ENCODE results near the gene CSGALNACT2. TPM values are rescaled to one million over a fixed set of nuclear protein-coding genes. Genes with fewer than 3 reads are reported as not detected.
"Not testable (repeated sequence)": the region's sequence is repeated elsewhere in the genome, so short reads cannot be mapped to it uniquely, and the experiment has no call there.

The CSGALNACT2 gene
- total RNA-seq, 2 experiments from 2014 or later: 25.6 to 27.1 TPM

DNA sequence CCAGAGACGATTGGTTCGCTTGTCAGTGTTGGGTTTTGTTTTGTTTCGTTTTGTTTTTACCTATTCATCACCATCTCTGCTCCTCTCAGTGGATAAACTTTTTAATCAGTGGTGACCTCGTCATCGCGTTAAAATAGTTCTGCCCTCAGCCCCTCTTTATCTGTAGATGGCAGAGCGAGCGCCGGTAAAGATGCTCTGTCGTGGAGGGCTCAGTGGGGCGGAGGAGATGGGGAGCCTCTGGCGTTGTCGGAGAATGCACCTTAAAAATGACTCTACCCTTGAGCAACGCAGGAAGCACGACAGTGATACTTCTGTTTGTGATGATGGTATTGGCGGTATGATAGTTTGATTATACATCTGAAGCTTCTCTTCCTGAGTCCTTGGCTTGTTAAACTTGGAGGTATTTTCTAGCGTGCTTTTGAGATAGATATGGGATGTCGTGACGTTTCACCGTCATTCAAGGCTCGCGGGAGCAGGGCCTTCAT, 554 bp downstream of the CSGALNACT2 start:
- peak overlapping the region; percentile 99 for H3K27ac Mint-ChIP-seq
- peak; percentile 82 for DNase-seq
- CTCF ChIA-PET: interaction anchor here (0.6 to 1.9 kb wide), 3 partner anchors 18 to 273 kb away, joined by 4 to 5 read pairs (median 4); no protein-coding TSS in a partner anchor
- H3K4me3 Mint-ChIP-seq: peak overlapping the region; percentile 97
- H3K27me3 Mint-ChIP-seq (ENCODE audit: low read depth): no peaks in the 10 kb centered on the region
- no peaks in the 10 kb centered on the region for H3K9me3 Mint-ChIP-seq
- H3K36me3 Mint-ChIP-seq (ENCODE audit: low read depth): peaks cover 11% of the 10 kb centered on the region
- intact Hi-C loops (cut with micrococcal nuclease): loop anchor here (1.0 to 10.0 kb wide), 8 partner anchors 64 to 676 kb away; partner anchors contain the start of gene ZNF33B
- peaks cover 57% of the 10 kb centered on the region for H3K4me1 Mint-ChIP-seq (ENCODE audit: low read depth)

DNA sequence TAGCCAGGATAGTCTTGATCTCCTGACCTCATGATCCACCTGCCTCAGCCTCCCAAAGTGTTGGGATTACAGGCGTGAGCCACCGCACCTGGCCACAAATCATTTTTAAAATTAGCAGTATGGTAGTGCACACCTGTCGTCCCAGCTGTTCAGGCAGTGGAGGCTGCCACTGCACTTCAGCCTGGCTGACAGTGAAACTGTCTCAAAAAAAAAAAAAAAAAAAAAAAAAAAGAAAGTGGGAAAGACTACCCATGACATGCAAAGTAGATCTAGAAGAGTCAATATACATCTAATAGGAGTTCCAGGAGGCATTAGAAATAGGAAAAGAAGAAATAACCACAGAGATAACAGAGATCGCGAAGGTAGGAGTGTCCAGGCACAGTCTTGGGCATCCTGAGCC, 3.2 kb downstream of the CSGALNACT2 start:
- Mint-ChIP-seq H3K27ac (no peak overlapping the region), H3K9me3 (no peaks in the 10 kb centered on the region), H3K4me1 (ENCODE audit: low read depth) (peaks cover 74% of the 10 kb centered on the region), H3K4me3 (no peak overlapping the region), H3K27me3 (ENCODE audit: low read depth) (no peaks in the 10 kb centered on the region), H3K36me3 (ENCODE audit: low read depth) (peaks cover 11% of the 10 kb centered on the region)
- DNase-seq: no peak
- CTCF ChIA-PET: no interaction called here
- intact Hi-C loops (cut with micrococcal nuclease): no loop called here

GRCh38 chr10:43145311-43145710, 7.1 kb downstream of the CSGALNACT2 start:
- intact Hi-C loops (cut with micrococcal nuclease): no loop called here
- no peaks in the 10 kb centered on the region for H3K27me3 Mint-ChIP-seq (ENCODE audit: low read depth)
- no peak for DNase-seq
- no peak overlapping the region for H3K27ac Mint-ChIP-seq
- no peak overlapping the region for H3K4me3 Mint-ChIP-seq
- peaks cover 7% of the 10 kb centered on the region for H3K9me3 Mint-ChIP-seq
- CTCF ChIA-PET: interaction anchor here (0.6 kb wide), 1 partner anchor 74 kb away, joined by 3 read pairs; no protein-coding TSS in a partner anchor
- H3K4me1 Mint-ChIP-seq (ENCODE audit: low read depth): peaks cover 71% of the 10 kb centered on the region
- H3K36me3 Mint-ChIP-seq (ENCODE audit: low read depth): peaks cover 18% of the 10 kb centered on the region

- H3K9me3 Mint-ChIP-seq; DNase-seq; H3K27ac Mint-ChIP-seq; H3K4me3 Mint-ChIP-seq; intact Hi-C loops (cut with micrococcal nuclease); CTCF ChIA-PET; H3K27me3 Mint-ChIP-seq (ENCODE audit: low read depth): not testable (repeated sequence)
- H3K4me1 Mint-ChIP-seq (ENCODE audit: low read depth): peaks cover 72% of the 10 kb centered on the region
- H3K36me3 Mint-ChIP-seq (ENCODE audit: low read depth): peaks cover 16% of the 10 kb centered on the region
Observed at GRCh38 chr10:43145936-43146335, 7.7 kb downstream of the CSGALNACT2 start.

GRCh38 chr10:43151371-43151770, 13.1 kb downstream of the CSGALNACT2 start:
- H3K27me3 Mint-ChIP-seq (ENCODE audit: low read depth): no peaks in the 10 kb centered on the region
- H3K4me3 Mint-ChIP-seq: no peak overlapping the region
- H3K27ac Mint-ChIP-seq: no peak overlapping the region
- intact Hi-C loops (cut with micrococcal nuclease): no loop called here
- CTCF ChIA-PET: interaction anchor here (1.2 to 1.7 kb wide), 2 partner anchors 30 to 51 kb away, joined by 3 to 6 read pairs; no protein-coding TSS in a partner anchor
- no peak for DNase-seq
- H3K4me1 Mint-ChIP-seq (ENCODE audit: low read depth): peaks cover 58% of the 10 kb centered on the region
- peaks cover 13% of the 10 kb centered on the region for H3K36me3 Mint-ChIP-seq (ENCODE audit: low read depth)
- peaks cover 7% of the 10 kb centered on the region for H3K9me3 Mint-ChIP-seq

DNA sequence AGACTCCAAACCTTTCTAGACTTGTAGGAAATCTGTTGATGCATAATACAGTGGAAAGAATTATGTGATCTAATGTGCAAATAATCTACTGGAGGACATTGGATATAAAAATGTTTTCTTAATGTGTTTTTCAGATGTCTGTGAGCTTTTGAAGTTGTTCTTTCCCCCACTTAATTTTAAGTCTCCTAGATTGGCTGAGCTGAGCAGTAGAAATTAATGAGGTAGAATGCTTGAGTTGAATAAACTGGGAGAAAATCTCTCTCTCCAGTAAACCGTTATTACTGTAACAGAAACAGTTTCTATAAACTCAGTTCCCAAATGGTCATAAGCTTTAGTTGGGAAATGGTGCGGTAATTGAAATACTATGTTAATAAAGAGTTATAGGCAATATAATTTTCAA, 15.7 kb downstream of the CSGALNACT2 start:
- Mint-ChIP-seq H3K27me3 (ENCODE audit: low read depth) (no peaks in the 10 kb centered on the region), H3K9me3 (peaks cover 1% of the 10 kb centered on the region), H3K27ac (no peak overlapping the region), H3K4me3 (no peak overlapping the region), H3K4me1 (ENCODE audit: low read depth) (peaks cover 55% of the 10 kb centered on the region), H3K36me3 (ENCODE audit: low read depth) (peaks cover 6% of the 10 kb centered on the region)
- CTCF ChIA-PET: no interaction called here
- DNase-seq: no peak
- intact Hi-C loops (cut with micrococcal nuclease): no loop called here

DNA sequence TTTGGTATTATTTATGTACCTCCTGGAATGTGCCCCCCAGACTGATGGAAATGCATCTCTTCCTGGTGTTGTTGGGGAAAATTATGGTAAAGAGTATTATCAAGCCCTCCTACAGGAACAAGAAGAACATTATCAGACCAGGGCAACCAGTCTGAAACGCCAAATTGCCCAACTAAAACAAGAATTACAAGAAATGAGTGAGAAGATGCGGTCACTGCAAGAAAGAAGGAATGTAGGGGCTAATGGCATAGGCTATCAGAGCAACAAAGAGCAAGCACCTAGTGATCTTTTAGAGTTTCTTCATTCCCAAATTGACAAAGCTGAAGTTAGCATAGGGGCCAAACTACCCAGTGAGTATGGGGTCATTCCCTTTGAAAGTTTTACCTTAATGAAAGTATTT, 17.0 kb downstream of the CSGALNACT2 start:
- no peaks in the 10 kb centered on the region for H3K27me3 Mint-ChIP-seq (ENCODE audit: low read depth)
- no peak overlapping the region for H3K27ac Mint-ChIP-seq

GRCh38 chr10:43155741-43156140, 17.5 kb downstream of the CSGALNACT2 start:
- H3K27ac Mint-ChIP-seq: no peak overlapping the region
- H3K4me3 Mint-ChIP-seq: no peak overlapping the region
- intact Hi-C loops (cut with micrococcal nuclease): no loop called here
- no peak for DNase-seq
- no peaks in the 10 kb centered on the region for H3K27me3 Mint-ChIP-seq (ENCODE audit: low read depth)
- no peaks in the 10 kb centered on the region for H3K36me3 Mint-ChIP-seq (ENCODE audit: low read depth)
- peaks cover 56% of the 10 kb centered on the region for H3K4me1 Mint-ChIP-seq (ENCODE audit: low read depth)
- H3K9me3 Mint-ChIP-seq: no peaks in the 10 kb centered on the region
- CTCF ChIA-PET: no interaction called here

More for the DNA sequence above, 17.0 kb downstream of the CSGALNACT2 start:
- intact Hi-C loops (cut with micrococcal nuclease): no loop called here
- Mint-ChIP-seq H3K4me1 (ENCODE audit: low read depth) (peaks cover 58% of the 10 kb centered on the region), H3K36me3 (ENCODE audit: low read depth) (peaks cover 2% of the 10 kb centered on the region), H3K4me3 (no peak overlapping the region), H3K9me3 (no peaks in the 10 kb centered on the region)
- CTCF ChIA-PET: interaction anchor here (0.7 to 1.1 kb wide), 2 partner anchors 48 to 132 kb away, joined by 3 read pairs; no protein-coding TSS in a partner anchor
- DNase-seq: no peak

- peaks cover 3% of the 10 kb centered on the region for H3K36me3 Mint-ChIP-seq (ENCODE audit: low read depth)
- H3K4me3 Mint-ChIP-seq: no peak overlapping the region
- H3K4me1 Mint-ChIP-seq (ENCODE audit: low read depth): peaks cover 58% of the 10 kb centered on the region
- no peaks in the 10 kb centered on the region for H3K27me3 Mint-ChIP-seq (ENCODE audit: low read depth)
- no peak for DNase-seq
- no peak overlapping the region for H3K27ac Mint-ChIP-seq
- H3K9me3 Mint-ChIP-seq: no peaks in the 10 kb centered on the region
- CTCF ChIA-PET: no interaction called here
- intact Hi-C loops (cut with micrococcal nuclease): no loop called here
Observed at GRCh38 chr10:43156590-43157341, 18.5 kb downstream of the CSGALNACT2 start.

DNA sequence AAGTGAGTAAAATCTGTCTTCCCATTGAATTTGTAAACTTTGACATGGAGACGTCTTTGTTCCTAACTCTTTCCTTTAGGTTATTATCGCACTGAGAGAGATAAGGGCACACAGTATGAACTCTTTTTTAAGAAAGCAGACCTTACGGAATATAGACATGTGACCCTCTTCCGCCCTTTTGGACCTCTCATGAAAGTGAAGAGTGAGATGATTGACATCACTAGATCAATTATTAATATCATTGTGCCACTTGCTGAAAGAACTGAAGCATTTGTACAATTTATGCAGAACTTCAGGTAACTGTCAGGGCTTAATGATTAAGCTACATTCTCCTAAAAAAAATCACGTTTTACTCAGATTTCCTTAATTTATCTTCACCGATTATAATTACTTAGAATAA, 20.4 kb downstream of the CSGALNACT2 start:
- H3K4me3 Mint-ChIP-seq: no peak overlapping the region
- CTCF ChIA-PET: no interaction called here
- DNase-seq: no peak
- intact Hi-C loops (cut with micrococcal nuclease): loop anchor here (1.0 kb wide), 1 partner anchor 8 kb away; no protein-coding TSS in a partner anchor
- H3K36me3 Mint-ChIP-seq (ENCODE audit: low read depth): peaks cover 14% of the 10 kb centered on the region
- no peaks in the 10 kb centered on the region for H3K27me3 Mint-ChIP-seq (ENCODE audit: low read depth)
- H3K4me1 Mint-ChIP-seq (ENCODE audit: low read depth): peaks cover 56% of the 10 kb centered on the region
- no peaks in the 10 kb centered on the region for H3K9me3 Mint-ChIP-seq
- no peak overlapping the region for H3K27ac Mint-ChIP-seq

GRCh38 chr10:43160046-43160920, 22.0 kb downstream of the CSGALNACT2 start:
- Mint-ChIP-seq H3K36me3 (ENCODE audit: low read depth) (peaks cover 17% of the 10 kb centered on the region), H3K4me3 (no peak overlapping the region), H3K9me3 (no peaks in the 10 kb centered on the region), H3K4me1 (ENCODE audit: low read depth) (peaks cover 49% of the 10 kb centered on the region), H3K27ac (peak overlapping the region; percentile 79), H3K27me3 (ENCODE audit: low read depth) (no peaks in the 10 kb centered on the region)
- CTCF ChIA-PET: interaction anchor here (0.6 to 1.2 kb wide), 2 partner anchors 13 to 472 kb away, joined by 3 to 4 read pairs; no protein-coding TSS in a partner anchor
- intact Hi-C loops (cut with micrococcal nuclease): loop anchor here (1.0 to 2.0 kb wide), 4 partner anchors 20 to 359 kb away; no protein-coding TSS in a partner anchor
- DNase-seq: peak; percentile 57

DNA sequence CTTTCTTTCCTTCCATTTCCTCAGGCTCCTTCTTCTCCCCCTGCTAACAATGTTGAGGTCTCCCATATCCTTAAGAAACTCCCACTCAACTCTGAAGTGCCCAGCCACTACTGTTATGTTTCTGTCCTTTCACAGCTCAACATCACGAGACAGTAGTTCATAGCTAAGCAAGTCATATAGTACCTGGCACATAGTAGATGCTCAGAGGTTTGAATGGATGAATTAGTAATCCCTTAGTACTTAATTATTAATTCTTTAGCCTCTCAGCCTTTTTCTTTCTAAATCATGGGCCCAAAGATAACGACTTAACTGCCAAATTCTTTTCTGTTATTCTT, 22.6 kb downstream of the CSGALNACT2 start:
- Mint-ChIP-seq H3K36me3 (ENCODE audit: low read depth) (peaks cover 17% of the 10 kb centered on the region), H3K27ac (peak overlapping the region; percentile 79), H3K27me3 (ENCODE audit: low read depth) (no peaks in the 10 kb centered on the region), H3K9me3 (no peaks in the 10 kb centered on the region), H3K4me1 (ENCODE audit: low read depth) (peaks cover 44% of the 10 kb centered on the region), H3K4me3 (no peak overlapping the region)
- intact Hi-C loops (cut with micrococcal nuclease): loop anchor here (1.0 to 2.0 kb wide), 4 partner anchors 21 to 360 kb away; no protein-coding TSS in a partner anchor
- DNase-seq: no peak
- CTCF ChIA-PET: interaction anchor here (0.6 to 1.2 kb wide), 2 partner anchors 14 to 472 kb away, joined by 3 to 4 read pairs; no protein-coding TSS in a partner anchor

Measured in activated naive CD4-positive, alpha-beta T cell treated with anti-CD3 and anti-CD28 coated beads for 36 hours (primary cell).